HepG2 (cell line): ENCODE data around the gene MEIS3. TPM values are rescaled to one million over a fixed set of nuclear protein-coding genes. Genes with fewer than 3 reads are reported as not detected.

Source experiments
- ATAC-seq: fragments of 200-7000 bp; cut with Tn5 transposase; 3 replicates; pipeline ENCODE4 v1.9.1; 2020; ENCODE audit warnings: mild to moderate bottlenecking, moderate library complexity
- BruUV-seq: library from RNA; stranded (reverse); fragments of 400-500 nt; replicated peaks from 2 replicates; lab custom pipeline; 2021; lab: Mats Ljungman, UMichigan
- CTCF ChIA-PET: fragments of 300-600 bp; formaldehyde crosslinking; extraction: SDS; loops from one replicate; lab custom pipeline; 2021; ENCODE audit warnings: low total read pairs, inconsistent platforms, low intra/inter-chr PET ratio; lab: Yijun Ruan, JAX
- POLR2A ChIA-PET: fragments of 350-600 bp; sonication (Branson Sonifier 250); formaldehyde crosslinking; loops from one replicate; lab custom pipeline; 2020; ENCODE audit warnings: antibody characterized with exemption, inconsistent platforms; lab: Yijun Ruan, JAX
- DNase-seq: peaks from one replicate; pipeline ENCODE4 v3.0.0-alpha.2; 2015; ENCODE audit warnings: low spot score
- FAIRE-seq: peaks from 3 replicates; lab custom pipeline; 2011; peaks lifted over from hg19 to GRCh38; lab: Jason Lieb, UNC
- H2AFZ ChIP-seq: one replicate; pipeline ENCODE4 v1.6.1; 2011; ENCODE audit warnings: low read length, inconsistent platforms
- H3K27ac ChIP-seq: fragments of 300-600 bp; 3 replicates; pipeline ENCODE4 v1.8.0; 2011; ENCODE audit warnings: mixed run types, mild to moderate bottlenecking, mixed read lengths, low read length, inconsistent platforms; ENCODE audit not compliant: insufficient read depth; ENCODE audit errors: extremely low read length
- H3K27me3 ChIP-seq, 2 experiments: fragments of 200-600 bp in 1 of 2; 2 replicates in 1 of 2; 3 replicates in 1 of 2; pipeline versions ENCODE4 v1.6.0 to v1.8.0; 2011; ENCODE audit warnings: low read length in 2 of 2, mild to moderate bottlenecking in 2 of 2, moderate library complexity in 2 of 2, inconsistent platforms in 1 of 2; ENCODE audit not compliant: insufficient read depth in 2 of 2, control insufficient read depth in 1 of 2
- H3K36me3 ChIP-seq, 2 experiments: fragments of 200-600 bp in 1 of 2; replicated peaks in 1 of 2; 2 replicates in 1 of 2; 3 replicates in 1 of 2; pipeline versions ENCODE4 v1.5.1 to v1.8.0; 2011; ENCODE audit warnings: low read length in 2 of 2, inconsistent platforms in 1 of 2; ENCODE audit not compliant: insufficient read depth in 2 of 2, control insufficient read depth in 1 of 2
- H3K4me1 ChIP-seq: 2 replicates; pipeline ENCODE4 v1.5.1; 2012; ENCODE audit warnings: low read length, inconsistent platforms; ENCODE audit not compliant: insufficient read depth
- H3K4me2 ChIP-seq: 2 replicates; pipeline ENCODE4 v1.6.0; 2011; ENCODE audit warnings: low read depth, low read length, inconsistent platforms
- H3K4me3 ChIP-seq, 3 experiments: fragments of 200-600 bp in 1 of 3; sonication (generic), shearing (Covaris generic) in 1 of 3; replicated peaks in 1 of 3; 2 replicates each; pipeline ENCODE4 v1.5.1; 2011 to 2016; ENCODE audit warnings: low read length in 3 of 3, inconsistent platforms in 2 of 3, low read depth in 2 of 3, mild to moderate bottlenecking in 2 of 3, control low read depth in 1 of 3, mixed read lengths in 1 of 3; ENCODE audit not compliant: insufficient read depth in 1 of 3
- H3K79me2 ChIP-seq: one replicate; pipeline ENCODE4 v1.6.1; 2011; ENCODE audit warnings: low read length, inconsistent platforms; ENCODE audit not compliant: insufficient read depth
- H3K9ac ChIP-seq: 2 replicates; pipeline ENCODE4 v1.6.0; 2011; ENCODE audit warnings: mild to moderate bottlenecking, low read depth, low read length, inconsistent platforms; ENCODE audit not compliant: insufficient read depth
- H3K9me3 ChIP-seq: 2 replicates; pipeline ENCODE4 v1.5.1; 2012; ENCODE audit warnings: mild to moderate bottlenecking, low read length
- H4K20me1 ChIP-seq: 2 replicates; pipeline ENCODE4 v1.6.0; 2011; ENCODE audit warnings: inconsistent platforms, mild to moderate bottlenecking, low read length, moderate library complexity; ENCODE audit not compliant: insufficient read depth
- CBX5 ChIP-seq: sonication (generic); formaldehyde crosslinking; IDR thresholded peaks from 2 replicates; pipeline ENCODE4 v1.4.0; 2020; ENCODE audit warnings: missing genetic modification reagents, borderline replicate concordance
- GABPB1 ChIP-seq: IDR thresholded peaks from 2 replicates; pipeline ENCODE4 v1.6.1; 2016; ENCODE audit warnings: mild to moderate bottlenecking, missing genetic modification reagents, moderate library complexity, missing compliant biosample characterization
- IRF1 ChIP-seq: sonication (generic); formaldehyde crosslinking; IDR thresholded peaks from 2 replicates; pipeline ENCODE4 v1.4.0; 2020; ENCODE audit warnings: low read depth, mild to moderate bottlenecking, missing genetic modification reagents
- NFYB ChIP-seq: sonication (generic); formaldehyde crosslinking; IDR thresholded peaks from 2 replicates; pipeline ENCODE4 v1.4.0; 2020; ENCODE audit warnings: missing genetic modification reagents
- PREB ChIP-seq: sonication (generic); formaldehyde crosslinking; IDR thresholded peaks from 2 replicates; pipeline ENCODE4 v1.4.0; 2020; ENCODE audit warnings: missing genetic modification reagents
- SP1 ChIP-seq, 2 experiments: fragments of 450-650 bp in 1 of 2; sonication (generic) in 1 of 2; formaldehyde crosslinking in 1 of 2; IDR thresholded peaks; 2 replicates each; pipeline versions ENCODE4 v1.4.0 to v1.6.1; 2016 to 2020; ENCODE audit warnings: missing genetic modification reagents in 1 of 2
- SUZ12 ChIP-seq: fragments of 150-350 bp; IDR thresholded peaks from 2 replicates; pipeline ENCODE4 v1.6.1; 2014; ENCODE audit warnings: low read depth, low read length
- ZBTB38 ChIP-seq: sonication (generic); formaldehyde crosslinking; IDR thresholded peaks from 2 replicates; pipeline ENCODE4 v1.5.1; 2020; ENCODE audit warnings: mild to moderate bottlenecking, missing genetic modification reagents
- ZFAT ChIP-seq: sonication (generic); formaldehyde crosslinking; conservative IDR thresholded peaks from 2 replicates; pipeline ENCODE4 v1.8.1; 2023; ENCODE audit warnings: missing genetic modification reagents, inconsistent platforms
- ZFP1 ChIP-seq: IDR thresholded peaks from 2 replicates; pipeline ENCODE4 v1.6.1; 2016
- ZNF143 ChIP-seq: sonication (generic); formaldehyde crosslinking; IDR thresholded peaks from 2 replicates; pipeline ENCODE4 v1.4.0; 2020; ENCODE audit warnings: missing genetic modification reagents
- ZNF44 ChIP-seq: sonication (generic); formaldehyde crosslinking; IDR thresholded peaks from 2 replicates; pipeline ENCODE4 v1.5.1; 2020; ENCODE audit warnings: mild to moderate bottlenecking, missing genetic modification reagents
- ZNF563 ChIP-seq: sonication (generic); formaldehyde crosslinking; IDR thresholded peaks from 2 replicates; pipeline ENCODE4 v1.8.0; 2022; ENCODE audit warnings: mild to moderate bottlenecking, moderate library complexity, missing genetic modification reagents
- ZNF572 ChIP-seq: sonication (generic); formaldehyde crosslinking; IDR thresholded peaks from 2 replicates; pipeline ENCODE4 v1.5.1; 2020; ENCODE audit warnings: mild to moderate bottlenecking, missing genetic modification reagents
- ZNF598 ChIP-seq: sonication (generic); formaldehyde crosslinking; IDR thresholded peaks from 2 replicates; pipeline ENCODE4 v1.5.1; 2020; ENCODE audit warnings: mild to moderate bottlenecking, missing genetic modification reagents, borderline replicate concordance
- ZNF660 ChIP-seq: sonication (generic); formaldehyde crosslinking; IDR thresholded peaks from 2 replicates; pipeline ENCODE4 v1.5.1; 2020; ENCODE audit warnings: mild to moderate bottlenecking, low read depth, missing genetic modification reagents, borderline replicate concordance
- WGBS: methylation state at CpG from one replicate; pipeline ENCODE4 v1.1.6; 2017; ENCODE audit warnings: low lambda C conversion rate; 5-methylcytosine and 5-hydroxymethylcytosine counted together
- in situ Hi-C: cut with HindIII; loops from 2 replicates; pipeline ENCODE4 v1.10.0; 2017; ENCODE audit warnings: low pct_unique_long_range_greater_than_20kb; ENCODE audit not compliant: extremely low pct_ligation_motif_present
- intact Hi-C: fragments of 100-400 bp; cut with micrococcal nuclease; formaldehyde crosslinking; loops from one replicate; pipeline ENCODE4 v1.10.0; 2022; ENCODE audit not compliant: unreplicated experiment
- polyA plus RNA-seq, 8 experiments: library from polyadenylated mRNA; depleted of rRNA in 3 of 8; stranded (reverse) in 7 of 8; unstranded in 1 of 8; fragments of >200 nt; fragmentation: Illumina TruSeq in 4 of 8; extraction: Trizol in 4 of 8; gene quantifications; 2 replicates each; pipeline versions ENCODE4 v1.2.1 to v1.2.3, GENCODE V29; 2011 to 2016; ENCODE audit warnings: low read depth in 4 of 8, missing spikeins in 1 of 8, mixed read lengths in 1 of 8; ENCODE audit not compliant: insufficient read depth in 1 of 8
- total RNA-seq, 5 experiments: library from RNA; depleted of rRNA; stranded (reverse); fragments of >200 nt; fragmentation: Illumina TruSeq; extraction: Trizol; gene quantifications; 2 replicates each; pipeline ENCODE4 v1.2.3, GENCODE V29; 2016; ENCODE audit warnings: low read depth in 1 of 5
- TF ChIP-seq, protein P1 (sequence below): fragments of 450-650 bp; IDR thresholded peaks from 2 replicates; pipeline ENCODE4 v1.6.1; 2017

The MEIS3 gene
- total and polyA plus RNA-seq, 2 of the 13 experiments (the other 11 are each of a cell fraction or from before 2014, with no cell fraction given), result 0.09 to 0.70 TPM

DNA sequence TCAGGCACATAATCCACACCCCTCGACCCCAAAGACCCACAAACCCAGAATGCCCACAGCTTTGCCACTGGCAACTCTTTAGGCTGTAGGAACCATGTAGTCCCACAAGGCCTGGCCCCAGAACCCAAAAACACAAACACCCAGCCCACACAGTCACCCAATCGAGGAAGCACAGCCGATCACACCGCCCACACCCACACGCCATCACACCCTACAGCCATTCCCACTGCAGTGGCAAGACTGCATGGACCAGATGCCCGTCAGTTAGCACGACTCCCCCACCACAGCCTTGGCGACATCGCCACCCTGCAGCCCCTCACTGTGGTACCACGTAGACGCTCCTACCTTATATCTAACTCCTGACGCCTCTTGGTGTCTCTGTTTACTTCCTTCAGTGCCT lies 24.0 kb upstream of the MEIS3 start:
- CTCF ChIA-PET, result no interaction called here
- no peak for FAIRE-seq
- Histone ChIP-seq H3K36me3 (no peaks in the 10 kb centered on the region), H4K20me1 (no peaks in the 10 kb centered on the region)
- intact Hi-C loops, result no loop called here
- TF ChIP-seq ZNF44 (CRISPR knock-in tag), result no peak
- TF ChIP-seq, all 625 proteins: peak for 0
- Histone ChIP-seq H3K4me2 (no peak overlapping the region), H3K4me1 (peaks cover 18% of the 10 kb centered on the region; the same call in 1 of the 2 replicates), H3K9me3 (no peaks in the 10 kb centered on the region), H3K4me3 (no peak overlapping the region), H3K27me3 (peaks cover 0 to 26% of the 10 kb centered on the region in 2 experiments), H2AFZ (no peak overlapping the region), H3K79me2 (no peaks in the 10 kb centered on the region), H3K27ac (no peak overlapping the region), H3K9ac (no peak overlapping the region)
- in situ Hi-C loops, result no loop called here
- BruUV-seq, result no TSS peak
- ATAC-seq, result no peak
- no peak for DNase-seq
- POLR2A ChIA-PET, result no interaction called here
- 10% methylated on average over 9 of the region's 12 CpGs for WGBS

DNA sequence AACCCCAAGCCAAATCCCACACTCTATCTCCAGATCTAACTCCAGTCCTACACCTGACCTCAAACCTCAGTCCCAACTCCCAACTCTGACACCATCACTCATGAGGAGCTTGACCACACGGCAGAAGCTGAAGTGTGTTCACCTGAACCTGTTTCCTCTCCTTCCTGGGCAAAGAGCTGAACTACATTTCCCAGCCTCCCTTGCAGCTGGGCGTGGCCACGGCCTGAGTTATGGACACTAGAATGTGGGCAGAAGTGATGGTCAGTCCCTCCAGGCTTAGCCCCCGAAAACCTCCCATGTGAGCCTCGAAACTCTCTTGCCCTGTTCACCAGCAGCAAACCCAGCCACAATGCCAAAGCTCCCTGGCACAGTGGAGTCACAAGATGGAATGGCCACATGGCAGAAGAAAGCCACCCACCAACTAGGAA lies 19.5 kb upstream of the MEIS3 start:
- BruUV-seq, result no TSS peak
- Histone ChIP-seq H3K36me3 (no peaks in the 10 kb centered on the region), H3K9me3 (no peaks in the 10 kb centered on the region), H3K4me1 (no peaks in the 10 kb centered on the region), H3K4me2 (no peak overlapping the region), H3K27ac (no peak overlapping the region), H2AFZ (no peak overlapping the region), H3K79me2 (no peaks in the 10 kb centered on the region), H4K20me1 (0 out of 2 replicates have a peak, but pooled peaks cover 2% of the 10 kb centered on the region), H3K4me3 (no peak overlapping the region), H3K27me3 (peaks cover 0 to 12% of the 10 kb centered on the region in 2 experiments; a peak in 3 of 5 replicates), H3K9ac (no peak overlapping the region)
- in situ Hi-C loops, result loop anchor here (5.0 kb wide), 2 partner anchors 78 to 258 kb away; partner anchors contain the start of gene NAPA
- POLR2A ChIA-PET, result interaction anchor here (0.6 to 0.9 kb wide), 2 partner anchors 45 to 77 kb away, joined by 3 read pairs; partner anchors contain the start of genes KPTN and NAPA
- DNase-seq (no peak), ATAC-seq (peak; percentile 39; the same call in 2 of the 3 replicates), FAIRE-seq (peak; percentile 18)
- 6% methylated on average over 3 of the region's 5 CpGs for WGBS
- CTCF ChIA-PET, result no interaction called here
- intact Hi-C loops, result no loop called here
- TF ChIP-seq NFYB (CRISPR knock-in tag) (no peak), IRF1 (CRISPR knock-in tag) (no peak), ZBTB38 (CRISPR knock-in tag) (no peak), ZNF598 (CRISPR knock-in tag) (no peak), CBX5 (CRISPR knock-in tag) (no peak), ZNF572 (CRISPR knock-in tag) (no peak), GABPB1 (CRISPR knock-in tag) (peak; percentile 37; the same call in 1 of the 2 replicates), ZNF143 (CRISPR knock-in tag) (peak; percentile 91), ZFP1 (CRISPR knock-in tag) (no peak), ZNF660 (CRISPR knock-in tag) (no peak), ZFAT (CRISPR knock-in tag) (no peak), ZNF563 (CRISPR knock-in tag) (no peak), SP1 (IDR thresholded peaks at IDR 0.05) (no peak), SP1 (CRISPR knock-in tag; IDR thresholded peaks at IDR 0.05) (peak; percentile 91), PREB (CRISPR knock-in tag) (no peak), SUZ12 (peak; percentile 35; the same call in 1 of the 2 replicates)
- TF ChIP-seq, protein P1, sequence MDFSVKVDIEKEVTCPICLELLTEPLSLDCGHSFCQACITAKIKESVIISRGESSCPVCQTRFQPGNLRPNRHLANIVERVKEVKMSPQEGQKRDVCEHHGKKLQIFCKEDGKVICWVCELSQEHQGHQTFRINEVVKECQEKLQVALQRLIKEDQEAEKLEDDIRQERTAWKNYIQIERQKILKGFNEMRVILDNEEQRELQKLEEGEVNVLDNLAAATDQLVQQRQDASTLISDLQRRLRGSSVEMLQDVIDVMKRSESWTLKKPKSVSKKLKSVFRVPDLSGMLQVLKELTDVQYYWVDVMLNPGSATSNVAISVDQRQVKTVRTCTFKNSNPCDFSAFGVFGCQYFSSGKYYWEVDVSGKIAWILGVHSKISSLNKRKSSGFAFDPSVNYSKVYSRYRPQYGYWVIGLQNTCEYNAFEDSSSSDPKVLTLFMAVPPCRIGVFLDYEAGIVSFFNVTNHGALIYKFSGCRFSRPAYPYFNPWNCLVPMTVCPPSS, result no peak
